Raji (cell line): ENCODE results near the gene MOB3A.

Experiments used
- POLR2A ChIP-seq: IDR thresholded peaks from 2 replicates; pipeline ENCODE4 v1.6.1; 2011; ENCODE audit warnings: low read depth, low read length, control low read depth; ENCODE audit not compliant: insufficient read depth

The MOB3A gene

DNA sequence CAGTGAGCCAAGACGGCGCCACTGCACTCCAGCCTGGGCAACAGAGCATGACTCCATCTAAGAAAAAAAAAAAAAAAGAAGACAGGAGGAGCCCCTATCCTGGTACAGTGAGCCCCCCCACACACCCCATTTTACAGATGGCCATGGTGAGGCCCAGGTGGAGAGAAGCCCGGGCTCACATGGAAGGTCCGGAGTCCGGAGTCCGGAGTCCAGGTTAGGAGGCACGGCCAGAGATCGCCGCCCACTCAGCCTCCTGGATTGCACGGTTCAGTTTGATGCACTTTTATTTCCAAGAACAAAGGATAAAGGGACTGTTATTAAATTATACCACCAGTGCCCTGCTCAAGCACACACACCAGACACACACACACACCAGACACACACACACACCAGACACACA lies 69.4 kb downstream of the MOB3A start:
- no peak for TF ChIP-seq POLR2A

DNA sequence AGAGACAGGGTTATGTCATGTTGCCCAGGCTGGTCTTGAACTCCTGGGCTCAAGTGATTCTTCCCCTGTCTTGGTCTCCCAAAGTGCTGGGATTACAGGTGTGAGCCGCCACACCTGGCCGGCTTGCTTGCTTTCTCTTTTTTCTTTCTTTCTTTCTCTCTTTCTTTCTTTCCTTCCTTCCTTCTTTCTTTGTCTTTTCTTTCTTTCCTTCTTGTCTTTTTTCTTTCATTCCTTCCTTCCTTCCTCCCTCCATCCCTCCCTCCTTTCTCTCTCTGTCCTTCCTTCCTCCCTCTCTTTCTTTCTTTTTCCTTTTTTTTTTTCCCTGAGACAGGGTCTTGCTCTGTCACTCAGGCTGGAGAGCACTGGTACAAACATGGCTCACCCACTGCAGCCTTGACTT lies 73.8 kb downstream of the MOB3A start:
- no peak for TF ChIP-seq POLR2A

DNA sequence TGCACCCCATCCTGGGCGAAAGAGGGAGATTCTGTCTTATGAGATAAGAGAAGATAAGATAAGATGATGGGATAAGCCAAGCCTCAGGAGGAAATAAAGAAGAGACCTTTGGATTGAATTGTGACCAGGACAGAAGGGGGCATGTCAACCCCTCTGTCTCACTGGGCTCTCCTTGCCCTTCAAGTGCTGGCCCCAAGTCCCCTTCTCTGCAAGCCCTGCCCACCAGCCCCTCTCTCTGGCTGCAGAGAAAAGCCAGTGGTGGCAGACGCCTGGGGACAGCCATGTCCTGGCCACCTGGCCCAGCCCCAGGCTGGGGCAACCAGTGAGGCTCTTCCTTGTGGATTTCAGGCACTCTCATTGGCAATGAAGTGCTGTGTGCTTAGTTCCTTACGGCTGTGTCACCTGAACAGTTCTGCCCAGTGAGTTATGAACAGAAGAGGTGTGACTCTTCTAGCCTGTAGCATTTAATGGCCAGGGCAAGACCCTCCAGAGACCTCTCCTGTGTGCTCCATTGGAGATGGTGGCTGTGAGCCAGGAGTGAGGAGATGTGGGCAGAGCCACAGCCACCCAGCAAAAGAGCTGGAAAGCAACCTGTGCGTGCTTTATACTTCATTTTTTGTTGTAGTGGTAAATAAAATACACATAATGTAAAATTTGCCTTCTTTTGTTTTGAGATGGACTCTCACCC lies 74.5 kb downstream of the MOB3A start:
- no peak for TF ChIP-seq POLR2A
